NCI-H1930 (cell line): ENCODE data around the gene RALGPS1.
"Not testable (repeated sequence)": the region's sequence is repeated elsewhere in the genome, so short reads cannot be mapped to it uniquely, and the experiment has no call there.

Experiments
- DNase-seq, 2 experiments: peaks; one replicate each; lab custom pipeline; 2025; lab: John Stamatoyannopoulos, UW

RALGPS1 gene

GRCh38 chr9:126989847-126990842 is 75.6 kb downstream of the RALGPS1 start:
- no peak for DNase-seq

- DNase-seq = no peak
Measured at GRCh38 chr9:126991183-126991582, 76.6 kb downstream of the RALGPS1 start.

- DNase-seq = no peak
Measured at GRCh38 chr9:126992427-126992826, 77.8 kb downstream of the RALGPS1 start.

- DNase-seq = no peak
Measured at GRCh38 chr9:126999315-127000068, 84.9 kb downstream of the RALGPS1 start.

- DNase-seq = no peak
Measured at GRCh38 chr9:127004946-127005769, 90.6 kb downstream of the RALGPS1 start.

- no peak for DNase-seq
Measured at GRCh38 chr9:127005770-127006314, 91.3 kb downstream of the RALGPS1 start.

GRCh38 chr9:127007638-127008037 is 93.1 kb downstream of the RALGPS1 start:
- no peak for DNase-seq

GRCh38 chr9:127008076-127008475 is 93.5 kb downstream of the RALGPS1 start:
- DNase-seq = no peak

GRCh38 chr9:127011772-127012171 is 97.2 kb downstream of the RALGPS1 start:
- DNase-seq = no peak

- DNase-seq = no peak
Measured at GRCh38 chr9:127012250-127012649, 97.7 kb downstream of the RALGPS1 start.

GRCh38 chr9:127013597-127013996 is 99.0 kb downstream of the RALGPS1 start:
- DNase-seq = no peak

- DNase-seq = no peak
Measured at GRCh38 chr9:127014216-127014909, 99.8 kb downstream of the RALGPS1 start.

- no peak for DNase-seq
Measured at GRCh38 chr9:127014910-127015540, 100.4 kb downstream of the RALGPS1 start.

- no peak for DNase-seq
Measured at GRCh38 chr9:127015921-127016512, 101.4 kb downstream of the RALGPS1 start.

- not testable (repeated sequence) for DNase-seq
Measured at GRCh38 chr9:127017979-127018378, 103.4 kb downstream of the RALGPS1 start.

- DNase-seq = no peak
Measured at GRCh38 chr9:127018935-127019334, 104.4 kb downstream of the RALGPS1 start.

- DNase-seq = no peak
Measured at GRCh38 chr9:127020036-127020801, 105.6 kb downstream of the RALGPS1 start.

- no peak for DNase-seq
Measured at GRCh38 chr9:127020802-127021078, 106.2 kb downstream of the RALGPS1 start.

- no peak for DNase-seq
Measured at GRCh38 chr9:127021664-127022363, 107.2 kb downstream of the RALGPS1 start.
